GM08714 (cell line): Measurements from ENCODE around the gene CDH16.
A peak's percentile ranks its signal among the peaks of the same experiment; 100 is the strongest.
"Not testable (repeated sequence)": the region's sequence is repeated elsewhere in the genome, so short reads cannot be mapped to it uniquely, and the experiment has no call there.

Source experiments
- H3K4me3 ChIP-seq: fragments of 200-500 bp; sonication (Bioruptor generic); 2 replicates; pipeline ENCODE4 v1.5.1; 2014; ENCODE audit warnings: mild to moderate bottlenecking, low read length, inconsistent platforms
- ZNF274 ChIP-seq: IDR thresholded peaks from 2 replicates; pipeline ENCODE4 v1.6.1; 2012; ENCODE audit warnings: mild to moderate bottlenecking, low read depth, low read length

CDH16 gene

DNA sequence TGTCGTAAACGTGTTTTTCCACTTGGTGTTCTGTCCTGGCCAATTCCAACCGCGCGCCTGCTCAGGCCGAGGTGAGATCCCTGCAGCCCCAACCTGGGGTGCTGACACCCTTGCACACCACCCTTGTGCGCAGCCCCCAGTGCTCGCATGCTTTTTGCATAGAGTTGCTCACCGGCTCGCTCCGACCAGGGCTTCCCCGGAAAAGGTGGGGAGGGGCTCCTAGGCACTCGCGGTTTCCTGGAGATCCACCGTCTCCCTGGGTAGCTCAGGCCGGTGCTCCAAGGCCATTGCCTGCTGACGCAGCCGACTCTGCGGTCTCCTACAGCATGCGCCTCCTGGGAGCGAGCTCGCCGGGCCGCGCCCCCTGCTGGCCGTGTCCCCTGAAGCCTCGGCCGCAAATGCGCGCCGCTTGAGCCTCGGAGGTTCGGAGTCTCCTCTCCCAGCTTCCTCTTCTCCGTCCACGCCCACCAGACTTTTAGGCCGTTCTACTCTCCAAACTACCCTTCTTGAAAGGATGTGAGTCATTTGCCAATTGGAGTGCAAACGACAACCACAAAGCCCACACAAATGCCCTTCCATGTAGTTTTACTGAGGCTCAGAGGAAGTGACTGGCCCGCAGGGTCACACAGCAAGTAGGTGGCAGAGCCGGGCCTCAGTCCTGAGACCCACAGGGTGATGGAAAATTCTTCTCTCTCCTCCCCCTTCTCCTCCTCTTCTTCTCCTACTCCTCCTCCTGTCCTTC is 45.6 kb downstream of the CDH16 start:
- peak overlapping the region; percentile 35; the same call in 1 of the 2 replicates for H3K4me3 ChIP-seq
- TF ChIP-seq ZNF274 = no peak

DNA sequence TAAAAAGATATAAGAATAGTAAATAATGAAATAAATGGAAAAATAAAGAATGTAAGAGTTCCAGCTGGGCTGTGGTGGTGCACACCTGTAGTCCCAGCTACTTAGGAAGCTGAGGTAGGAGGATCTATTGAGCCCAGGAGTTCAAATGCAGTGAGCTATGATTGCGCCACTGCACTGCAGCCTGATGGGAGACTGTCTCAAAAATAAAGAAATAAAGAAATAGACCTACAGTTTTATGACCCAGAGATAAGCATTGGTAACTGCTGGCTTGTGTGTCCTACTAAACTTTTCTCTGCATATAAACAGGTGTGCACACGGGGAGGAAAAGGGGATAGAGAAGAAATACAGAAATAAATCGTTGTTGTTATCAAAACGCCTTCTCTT is 46.1 kb downstream of the CDH16 start:
- no peak for TF ChIP-seq ZNF274
- H3K4me3 ChIP-seq = peak overlapping the region; percentile 35; the same call in 1 of the 2 replicates

DNA sequence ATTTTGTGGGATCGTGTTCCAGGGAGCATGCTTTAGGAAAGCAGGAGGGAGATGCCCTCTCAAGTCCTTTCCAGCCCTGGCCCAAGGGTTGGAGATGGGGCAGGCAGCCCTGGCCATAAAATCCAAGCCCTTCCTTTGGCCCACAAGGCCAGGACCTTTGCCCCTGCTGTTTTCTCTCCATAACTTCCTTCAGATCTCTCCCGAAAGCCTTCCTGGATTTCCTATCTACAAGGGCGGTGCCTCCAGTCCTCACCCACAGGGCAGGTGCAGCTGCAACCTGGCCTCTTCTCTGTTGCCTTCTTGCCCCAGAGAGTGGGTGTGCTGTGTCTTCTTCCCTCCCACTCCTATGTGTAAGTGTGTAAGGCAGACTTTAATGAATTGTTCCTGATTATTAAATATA is 46.8 kb downstream of the CDH16 start:
- no peak overlapping the region for H3K4me3 ChIP-seq
- TF ChIP-seq ZNF274 = no peak

DNA sequence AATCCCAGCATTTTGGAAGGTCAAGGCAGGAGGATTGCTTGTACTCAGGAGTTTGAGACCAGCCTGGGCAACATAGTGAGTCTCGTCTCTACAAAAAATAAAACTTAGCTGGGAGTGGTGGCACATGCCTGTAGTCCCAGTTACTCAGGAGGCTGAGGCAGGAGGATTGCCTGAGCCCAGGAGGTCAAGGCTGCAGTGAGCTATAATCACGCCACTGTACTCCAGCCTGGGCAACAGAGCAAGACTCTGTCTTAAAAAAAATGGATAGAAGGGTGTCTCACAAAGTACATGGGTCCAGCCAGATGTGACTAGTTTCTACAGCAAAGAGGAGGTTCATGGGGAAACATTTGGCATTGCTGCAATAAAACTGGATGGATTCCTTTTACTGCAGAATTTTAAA is 47.3 kb downstream of the CDH16 start:
- H3K4me3 ChIP-seq = not testable (repeated sequence)

DNA sequence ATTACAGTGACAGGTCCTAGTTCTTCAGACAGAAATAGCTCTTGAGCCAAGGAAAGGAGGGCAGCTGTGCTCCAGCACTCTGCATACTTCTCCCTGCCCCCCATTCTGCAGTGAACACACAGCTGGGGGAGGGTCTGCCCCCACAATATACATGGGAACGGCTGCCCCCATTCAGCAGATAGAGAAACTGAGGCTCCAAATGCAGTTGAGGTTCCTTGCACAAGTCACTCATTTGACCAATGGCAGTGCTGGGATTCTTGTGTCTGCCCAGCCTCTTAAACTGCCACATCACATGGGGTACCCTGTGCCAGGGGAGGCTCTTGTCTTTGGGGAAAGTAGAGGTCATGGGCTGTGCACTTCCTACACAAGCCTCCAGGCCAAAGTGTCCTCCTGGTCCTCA is 49.3 kb downstream of the CDH16 start:
- no peak overlapping the region for H3K4me3 ChIP-seq
- no peak for TF ChIP-seq ZNF274

DNA sequence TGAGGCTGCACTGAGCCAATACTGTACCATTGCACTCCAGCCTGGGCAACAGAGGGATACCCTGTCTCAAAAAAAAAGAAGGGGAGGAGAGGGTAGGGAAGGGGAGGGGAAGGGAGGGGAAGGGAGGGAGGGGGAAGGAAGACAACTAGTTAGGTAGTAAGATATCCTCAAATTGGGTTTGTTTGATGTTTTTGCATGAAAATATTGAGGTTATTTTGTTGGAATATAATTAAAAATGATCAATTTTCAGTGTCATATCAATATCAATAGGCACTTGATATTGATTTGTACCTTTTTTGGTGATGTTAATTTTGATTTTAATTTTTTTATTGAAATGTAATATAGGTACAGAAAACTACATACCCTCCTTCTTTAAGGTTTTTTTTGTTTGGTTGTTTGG is 55.0 kb downstream of the CDH16 start:
- TF ChIP-seq ZNF274 = no peak
- H3K4me3 ChIP-seq = no peak overlapping the region

DNA sequence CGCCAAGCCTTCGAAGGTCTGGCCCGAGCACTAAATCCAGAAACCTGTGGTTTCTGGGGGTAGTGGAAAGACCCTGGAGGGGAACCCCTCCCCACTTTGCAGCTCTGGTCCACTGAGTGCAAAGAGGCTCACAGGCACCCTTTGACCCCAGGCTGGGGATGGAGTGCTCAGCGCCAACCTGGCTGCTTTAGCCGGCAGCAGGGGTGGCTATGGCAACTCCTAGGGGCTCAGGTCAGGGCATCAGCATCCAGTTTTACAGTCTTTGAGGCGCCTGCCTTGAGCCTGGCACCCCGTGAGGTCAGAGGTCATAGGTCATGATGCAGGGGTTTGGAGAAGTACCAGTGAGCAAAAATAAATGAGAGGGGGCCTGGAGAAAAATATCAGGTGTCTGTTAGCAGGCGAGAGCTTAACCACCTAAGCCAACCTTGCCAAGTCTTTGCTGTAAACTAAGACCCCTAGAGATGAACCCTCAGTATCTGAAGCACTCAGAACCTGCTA is 56.6 kb downstream of the CDH16 start:
- TF ChIP-seq ZNF274 = no peak

DNA sequence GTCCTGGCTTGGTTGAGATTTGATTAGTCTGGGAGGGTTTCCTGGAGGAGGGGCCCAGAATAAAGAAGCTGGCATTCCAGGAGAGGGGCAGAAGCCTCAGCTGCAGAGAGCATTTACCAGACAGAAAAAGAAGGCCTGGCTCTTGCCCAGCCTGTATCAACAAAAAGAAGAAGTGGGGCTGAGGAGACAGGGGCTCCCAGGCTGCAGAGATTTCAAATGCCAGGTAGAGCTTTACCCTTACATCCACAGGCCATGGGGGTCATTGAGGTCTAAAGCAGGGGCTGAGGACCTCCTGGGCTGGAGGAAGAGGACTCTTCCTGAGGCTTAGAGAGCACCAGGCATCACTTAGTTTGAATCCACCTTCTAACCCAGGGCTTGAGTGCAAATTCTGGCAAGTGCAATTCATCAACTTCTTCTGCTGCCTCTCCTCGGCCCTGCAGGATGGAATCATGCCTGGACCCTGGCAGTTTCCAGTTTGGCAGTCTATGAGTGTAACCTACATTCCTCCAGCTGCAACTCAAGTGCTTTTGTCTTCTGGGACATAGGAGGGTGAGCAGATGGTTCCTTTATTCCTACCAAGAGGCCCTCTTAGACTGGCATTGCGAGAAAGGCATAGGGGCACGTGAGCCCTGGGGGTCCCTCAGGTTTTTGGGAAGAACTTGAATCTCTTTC is 59.2 kb downstream of the CDH16 start:
- no peak for TF ChIP-seq ZNF274
- no peak overlapping the region for H3K4me3 ChIP-seq

More for the DNA sequence above, 56.6 kb downstream of the CDH16 start:
- no peak overlapping the region for H3K4me3 ChIP-seq

DNA sequence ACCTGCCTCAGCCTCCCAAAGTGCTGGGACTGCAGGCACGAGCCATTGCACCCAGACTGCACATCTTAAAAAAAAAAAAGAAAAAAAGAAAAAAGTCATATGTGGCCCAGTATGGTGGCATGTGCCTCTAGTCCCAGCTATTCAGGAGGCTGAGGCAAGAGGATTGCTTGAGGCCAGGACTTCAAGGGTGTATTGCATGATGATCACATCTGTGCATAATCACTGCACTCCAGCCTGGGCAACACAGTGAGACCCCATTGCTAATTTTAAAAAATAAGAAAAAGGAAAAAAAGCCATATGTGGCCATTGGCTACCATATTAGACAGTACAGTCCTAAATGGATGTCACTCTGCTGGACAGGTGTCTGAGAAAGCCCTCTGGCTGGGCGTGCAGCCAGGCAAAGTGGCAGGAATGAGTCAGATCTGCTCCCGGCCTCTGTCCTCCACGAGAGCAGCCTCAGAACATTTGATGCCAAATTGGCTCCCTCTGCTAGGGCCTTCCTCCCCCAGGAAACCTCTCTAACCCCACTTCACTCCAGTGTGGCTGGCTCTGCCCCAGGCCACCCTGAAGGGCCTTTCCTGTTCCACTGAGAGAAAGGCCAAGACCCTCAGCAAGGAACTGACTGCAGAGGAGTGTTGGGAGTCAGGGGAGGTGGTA is 59.8 kb downstream of the CDH16 start:
- H3K4me3 ChIP-seq = no peak overlapping the region
- TF ChIP-seq ZNF274 = no peak
